ENCODE results near the gene SALL1.

DNA sequence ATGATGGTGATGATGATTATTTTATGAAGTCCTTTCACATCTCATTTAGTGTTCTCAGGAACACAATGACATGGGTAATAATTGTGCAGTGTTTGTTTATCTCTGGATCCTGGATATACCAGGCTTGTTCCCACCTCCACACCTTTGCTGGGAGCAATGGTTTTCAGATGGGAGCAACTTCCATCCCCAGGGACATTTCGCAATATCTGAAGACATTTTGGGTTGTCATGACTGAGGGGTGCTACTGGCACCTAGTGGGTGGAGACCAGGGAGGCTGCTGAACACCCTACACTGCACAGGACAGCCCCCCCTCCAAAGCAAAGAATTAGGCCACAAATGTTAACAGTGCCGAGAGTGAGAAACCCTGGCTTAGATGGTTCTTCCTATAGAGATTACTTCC lies 13.5 kb upstream of the SALL1 start:
- TF ChIP-seq EZH2 (IDR thresholded peaks at IDR 0.05; ENCODE audit: borderline replicate concordance, low read depth, low read length) (no peak), HDAC3 (IDR thresholded peaks at IDR 0.05; ENCODE audit: borderline replicate concordance, partially characterized antibody) (no peak), TAF1 (IDR thresholded peaks at IDR 0.05; ENCODE audit: control insufficient read depth, extremely low read depth, insufficient read depth, low read length, severe bottlenecking) (no peak), POLR2AphosphoS5 (IDR thresholded peaks at IDR 0.05; ENCODE audit: control insufficient read depth, insufficient read depth, low read depth, low read length) (no peak)
- TF ChIP-seq, protein P1, sequence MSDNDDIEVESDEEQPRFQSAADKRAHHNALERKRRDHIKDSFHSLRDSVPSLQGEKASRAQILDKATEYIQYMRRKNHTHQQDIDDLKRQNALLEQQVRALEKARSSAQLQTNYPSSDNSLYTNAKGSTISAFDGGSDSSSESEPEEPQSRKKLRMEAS (CRISPR knock-in tag; IDR thresholded peaks at IDR 0.05) = no peak
- TF ChIP-seq, protein P2, sequence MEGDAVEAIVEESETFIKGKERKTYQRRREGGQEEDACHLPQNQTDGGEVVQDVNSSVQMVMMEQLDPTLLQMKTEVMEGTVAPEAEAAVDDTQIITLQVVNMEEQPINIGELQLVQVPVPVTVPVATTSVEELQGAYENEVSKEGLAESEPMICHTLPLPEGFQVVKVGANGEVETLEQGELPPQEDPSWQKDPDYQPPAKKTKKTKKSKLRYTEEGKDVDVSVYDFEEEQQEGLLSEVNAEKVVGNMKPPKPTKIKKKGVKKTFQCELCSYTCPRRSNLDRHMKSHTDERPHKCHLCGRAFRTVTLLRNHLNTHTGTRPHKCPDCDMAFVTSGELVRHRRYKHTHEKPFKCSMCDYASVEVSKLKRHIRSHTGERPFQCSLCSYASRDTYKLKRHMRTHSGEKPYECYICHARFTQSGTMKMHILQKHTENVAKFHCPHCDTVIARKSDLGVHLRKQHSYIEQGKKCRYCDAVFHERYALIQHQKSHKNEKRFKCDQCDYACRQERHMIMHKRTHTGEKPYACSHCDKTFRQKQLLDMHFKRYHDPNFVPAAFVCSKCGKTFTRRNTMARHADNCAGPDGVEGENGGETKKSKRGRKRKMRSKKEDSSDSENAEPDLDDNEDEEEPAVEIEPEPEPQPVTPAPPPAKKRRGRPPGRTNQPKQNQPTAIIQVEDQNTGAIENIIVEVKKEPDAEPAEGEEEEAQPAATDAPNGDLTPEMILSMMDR (IDR thresholded peaks at IDR 0.05 in 2 of 3, conservative IDR thresholded peaks at IDR 0.05 in 1 of 3; ENCODE audit: insufficient read depth in 2 of 3, low read depth in 1 of 3, low read length in 3 of 3) = no peak

Measured in K562 (cell line).